Endothelial cell of umbilical vein (primary cell): ENCODE data around the gene PPP1R3F. TPM values are rescaled to one million over a fixed set of nuclear protein-coding genes. Genes with fewer than 3 reads are reported as not detected.

Experiments
- BruUV-seq: library from RNA; stranded (reverse); fragments of 400-500 nt; replicated peaks from 2 replicates; lab custom pipeline; 2021; lab: Mats Ljungman, UMichigan
- CTCF ChIA-PET: fragments of 300-600, 350-600 bp; sonication (Branson Sonifier 250); formaldehyde crosslinking; loops from one replicate; lab custom pipeline; 2021; ENCODE audit warnings: antibody characterized with exemption, inconsistent platforms; lab: Charles Lee
- POLR2A ChIA-PET: fragments of 300-600, 350-600 bp; sonication (Branson Sonifier 250); formaldehyde crosslinking; loops from one replicate; lab custom pipeline; 2021; ENCODE audit warnings: antibody characterized with exemption, inconsistent platforms; lab: Charles Lee
- DNase-seq: peaks from one replicate; pipeline ENCODE4 v3.0.0-alpha.2; 2011; ENCODE audit warnings: low read depth, low spot score
- FAIRE-seq: peaks from 2 replicates; lab custom pipeline; 2011; peaks lifted over from hg19 to GRCh38; lab: Jason Lieb, UNC
- H2AFZ ChIP-seq: 2 replicates; pipeline ENCODE4 v1.6.0; 2012; ENCODE audit warnings: low read depth, low read length, control low read depth, inconsistent platforms
- H3K27ac ChIP-seq: 2 replicates; pipeline ENCODE4 v1.5.1; 2011; ENCODE audit warnings: low read depth, mild to moderate bottlenecking, control low read depth, low read length, moderate library complexity; ENCODE audit not compliant: insufficient read depth
- H3K27me3 ChIP-seq, 2 experiments: 2 replicates each; pipeline versions ENCODE4 v1.6.0 to v1.6.1; 2011; ENCODE audit warnings: low read length in 2 of 2, mixed read lengths in 1 of 2; ENCODE audit not compliant: control insufficient read depth in 2 of 2, insufficient read depth in 2 of 2
- H3K36me3 ChIP-seq, 2 experiments: 2 replicates in 1 of 2; 3 replicates in 1 of 2; pipeline ENCODE4 v1.5.1; 2011; ENCODE audit warnings: low read length in 2 of 2, mild to moderate bottlenecking in 1 of 2, moderate library complexity in 1 of 2; ENCODE audit not compliant: control insufficient read depth in 2 of 2, insufficient read depth in 2 of 2; ENCODE audit errors: extremely low read depth in 1 of 2
- H3K4me1 ChIP-seq: 3 replicates; pipeline ENCODE4 v1.5.1; 2011; ENCODE audit warnings: mild to moderate bottlenecking, low read length; ENCODE audit not compliant: control insufficient read depth, insufficient read depth; ENCODE audit errors: extremely low read depth
- H3K4me2 ChIP-seq: 2 replicates; pipeline ENCODE4 v1.6.1; 2011; ENCODE audit warnings: low read length, control low read depth, mixed read lengths; ENCODE audit not compliant: insufficient read depth
- H3K4me3 ChIP-seq, 3 experiments: fragments of 200-600 bp in 1 of 3; sonication (generic), shearing (Covaris generic) in 1 of 3; replicated peaks in 1 of 3; 2 replicates each; pipeline ENCODE4 v1.5.1; 2011 to 2016; ENCODE audit warnings: control low read depth in 3 of 3, low read length in 3 of 3, mild to moderate bottlenecking in 2 of 3, inconsistent platforms in 1 of 3, low read depth in 1 of 3, moderate library complexity in 1 of 3; ENCODE audit not compliant: insufficient read depth in 1 of 3
- H3K79me2 ChIP-seq: 2 replicates; pipeline ENCODE4 v1.6.0; 2012; ENCODE audit warnings: low read length, inconsistent platforms; ENCODE audit not compliant: control insufficient read depth, insufficient read depth
- H3K9ac ChIP-seq: replicated peaks from 2 replicates; pipeline ENCODE3; 2011; ENCODE audit warnings: low read length, control low read depth; ENCODE audit not compliant: insufficient read depth; ENCODE audit errors: extremely low read depth
- H3K9me1 ChIP-seq: replicated peaks from 3 replicates; pipeline ENCODE4 v1.6.0; 2011; ENCODE audit warnings: mild to moderate bottlenecking, low read length; ENCODE audit not compliant: control insufficient read depth, insufficient read depth; ENCODE audit errors: extremely low read depth
- H3K9me3 ChIP-seq: replicated peaks from 2 replicates; pipeline ENCODE4 v1.5.1; 2012; ENCODE audit warnings: low read length, inconsistent platforms; ENCODE audit not compliant: control insufficient read depth, insufficient read depth
- H4K20me1 ChIP-seq: replicated peaks from 2 replicates; pipeline ENCODE3; 2011; ENCODE audit warnings: mild to moderate bottlenecking, low read length; ENCODE audit not compliant: control insufficient read depth, insufficient read depth; ENCODE audit errors: extremely low read depth
- CTCF ChIP-seq, 2 donors: IDR thresholded peaks; 1 replicate in 1 of 2; 2 replicates in 1 of 2; pipeline ENCODE4 v1.5.1; 2011; ENCODE audit warnings: low read length in 2 of 2, mild to moderate bottlenecking in 2 of 2, moderate library complexity in 2 of 2, control low read depth in 1 of 2, inconsistent platforms in 1 of 2, low read depth in 1 of 2; ENCODE audit not compliant: insufficient read depth in 1 of 2; ENCODE audit errors: extremely low read depth in 1 of 2
- EZH2 ChIP-seq: IDR thresholded peaks from 2 replicates; pipeline ENCODE4 v1.6.1; 2012; ENCODE audit warnings: borderline replicate concordance, low read depth, mild to moderate bottlenecking, moderate library complexity, low read length, inconsistent platforms; ENCODE audit not compliant: severe bottlenecking
- FOS ChIP-seq: IDR thresholded peaks from 2 replicates; pipeline ENCODE4 v1.6.1; 2011; ENCODE audit warnings: mild to moderate bottlenecking, low read length, moderate library complexity, borderline replicate concordance; ENCODE audit not compliant: insufficient read depth
- GATA2 ChIP-seq: IDR thresholded peaks from 2 replicates; pipeline ENCODE4 v1.7.0; 2011; ENCODE audit warnings: low read depth, mild to moderate bottlenecking, moderate library complexity, mixed read lengths, low read length; ENCODE audit not compliant: insufficient read length, insufficient read depth
- JUN ChIP-seq: IDR thresholded peaks from 2 replicates; pipeline ENCODE4 v1.6.1; 2011; ENCODE audit warnings: borderline replicate concordance, low read depth; ENCODE audit not compliant: insufficient read length, insufficient read depth
- MAX ChIP-seq: IDR thresholded peaks from 2 replicates; pipeline ENCODE4 v1.6.1; 2011; ENCODE audit not compliant: insufficient read depth, insufficient read length
- MYC ChIP-seq: IDR thresholded peaks from one replicate; pipeline ENCODE4 v1.6.1; 2011; ENCODE audit warnings: mild to moderate bottlenecking, low read depth, low read length
- POLR2A ChIP-seq: IDR thresholded peaks from 2 replicates; pipeline ENCODE4 v1.6.1; 2012; ENCODE audit warnings: low read depth, mild to moderate bottlenecking, control low read depth, low read length
- POLR2AphosphoS5 ChIP-seq: IDR thresholded peaks from 2 replicates; pipeline ENCODE4 v1.6.1; 2012; ENCODE audit warnings: low read depth, mild to moderate bottlenecking, control low read depth, low read length, moderate library complexity; ENCODE audit not compliant: insufficient read depth
- dilution Hi-C: fragments of 300-500 bp; cut with MboI; formaldehyde crosslinking; loops from one replicate; pipeline ENCODE4 v1.15.0; 2019; ENCODE audit warnings: low sequenced_read_pairs; ENCODE audit not compliant: extremely low pct_ligation_motif_present
- intact Hi-C: fragments of 100-400 bp; cut with micrococcal nuclease; formaldehyde crosslinking; loops from one replicate; pipeline ENCODE4 v1.10.0; 2022
- polyA plus RNA-seq, 4 experiments: library from polyadenylated mRNA; depleted of rRNA in 3 of 4; stranded (reverse) in 3 of 4; unstranded in 1 of 4; fragments of >200 nt; gene quantifications; 2 replicates each; pipeline versions ENCODE4 v1.2.1 to v1.2.3, GENCODE V29; 2011 to 2012; ENCODE audit warnings: missing spikeins in 1 of 4
- total RNA-seq: library from RNA; stranded (reverse); gene quantifications from 2 replicates; pipeline ENCODE4 v1.2.3, GENCODE V29; 2021

PPP1R3F gene
- total and polyA plus RNA-seq, 2 donors (not counting 3 experiments of a cell fraction or from before 2014, with no cell fraction given): 1.5 to 2.5 TPM

- Histone ChIP-seq H4K20me1 (no peaks in the 10 kb centered on the region), H3K27ac (no peak overlapping the region), H3K79me2 (no peaks in the 10 kb centered on the region), H3K4me2 (no peak overlapping the region), H3K4me1 (no peaks in the 10 kb centered on the region), H3K9ac (no peak overlapping the region), H3K9me3 (no peaks in the 10 kb centered on the region), H3K4me3 (no peak overlapping the region), H3K27me3 (no peaks in the 10 kb centered on the region), H2AFZ (no peak overlapping the region), H3K36me3 (no peaks in the 10 kb centered on the region), H3K9me1 (no peaks in the 10 kb centered on the region)
- ChIA-PET CTCF (no interaction called here), POLR2A (no interaction called here)
- intact Hi-C loops: no loop called here
- dilution Hi-C loops: no loop called here
- no peak for TF ChIP-seq FOS
- TF ChIP-seq MAX: no peak
- no peak for TF ChIP-seq CTCF (IDR thresholded peaks at IDR 0.05; ENCODE audit: extremely low read depth in 1 of 2, insufficient read depth in 1 of 2, low read depth in 1 of 2, low read length in 2 of 2)
- TF ChIP-seq JUN: no peak
- TF ChIP-seq POLR2AphosphoS5: no peak
- no peak for TF ChIP-seq EZH2
- no peak for TF ChIP-seq GATA2
- no peak for TF ChIP-seq POLR2A
- TF ChIP-seq MYC: no peak
- FAIRE-seq: no peak
- BruUV-seq: no TSS peak
- no peak for DNase-seq
Observed at GRCh38 chrX:49286581-49286980, 17.0 kb downstream of the PPP1R3F start.
